H9 (cell line): ENCODE results near the gene RIT2. TPM values are rescaled to one million over a fixed set of nuclear protein-coding genes. Genes with fewer than 3 reads are reported as not detected.

Experiments
- DNase-seq: peaks from one replicate; pipeline ENCODE4 v3.0.0-alpha.2; 2017
- H2AFZ ChIP-seq: one replicate; pipeline ENCODE4 v1.6.1; 2013; ENCODE audit warnings: mild to moderate bottlenecking, low read length, control low read depth, moderate library complexity
- H2AK5ac ChIP-seq: 2 replicates; pipeline ENCODE4 v1.6.1; 2013; ENCODE audit warnings: low read length, control low read depth, mixed read lengths; ENCODE audit not compliant: insufficient read length
- H2BK120ac ChIP-seq: one replicate; pipeline ENCODE4 v1.6.1; 2013; ENCODE audit warnings: low read depth, mild to moderate bottlenecking, low read length, control low read depth, inconsistent platforms; ENCODE audit not compliant: poor library complexity, severe bottlenecking
- H2BK12ac ChIP-seq: 2 replicates; pipeline ENCODE4 v1.6.1; 2013; ENCODE audit warnings: low read length, control low read depth, mixed read lengths, low read depth; ENCODE audit not compliant: insufficient read length
- H2BK15ac ChIP-seq: 2 replicates; pipeline ENCODE4 v1.6.1; 2013; ENCODE audit warnings: low read depth, low read length, control low read depth
- H2BK20ac ChIP-seq: one replicate; pipeline ENCODE4 v1.6.1; 2013; ENCODE audit warnings: low read depth, mild to moderate bottlenecking, low read length, control low read depth, inconsistent platforms; ENCODE audit not compliant: poor library complexity, severe bottlenecking
- H2BK5ac ChIP-seq: 2 replicates; pipeline ENCODE4 v1.6.1; 2013; ENCODE audit warnings: low read length, control low read depth, mixed read lengths; ENCODE audit not compliant: insufficient read length
- H3K14ac ChIP-seq: 2 replicates; pipeline ENCODE4 v1.6.1; 2013; ENCODE audit warnings: low read length, control low read depth; ENCODE audit not compliant: insufficient read depth
- H3K18ac ChIP-seq: 2 replicates; pipeline ENCODE4 v1.6.1; 2013; ENCODE audit warnings: low read depth, mild to moderate bottlenecking, mixed read lengths, low read length, control low read depth; ENCODE audit not compliant: insufficient read length
- H3K23ac ChIP-seq: 2 replicates; pipeline ENCODE4 v1.6.1; 2013; ENCODE audit warnings: low read length, control low read depth, mixed read lengths, low read depth; ENCODE audit not compliant: insufficient read length
- H3K23me2 ChIP-seq: 2 replicates; pipeline ENCODE4 v1.6.1; 2013; ENCODE audit warnings: low read depth, mild to moderate bottlenecking, mixed read lengths, low read length, control low read depth; ENCODE audit not compliant: insufficient read length, poor library complexity, severe bottlenecking
- H3K27ac ChIP-seq: 2 replicates; pipeline ENCODE4 v1.5.1; 2013; ENCODE audit warnings: low read length, control low read depth, mixed read lengths, low read depth; ENCODE audit not compliant: insufficient read length
- H3K27me3 ChIP-seq: 2 replicates; pipeline ENCODE4 v1.6.1; 2013; ENCODE audit warnings: low read length, control low read depth, inconsistent platforms; ENCODE audit not compliant: insufficient read depth
- H3K4ac ChIP-seq: 2 replicates; pipeline ENCODE4 v1.6.1; 2013; ENCODE audit warnings: low read depth, mild to moderate bottlenecking, control low read depth, inconsistent platforms, low read length, moderate library complexity
- H3K4me1 ChIP-seq: 2 replicates; pipeline ENCODE4 v1.6.1; 2013; ENCODE audit warnings: low read length, control low read depth, inconsistent platforms; ENCODE audit not compliant: insufficient read depth
- H3K4me2 ChIP-seq: 2 replicates; pipeline ENCODE4 v1.6.1; 2013; ENCODE audit warnings: low read length, control low read depth, mixed read lengths; ENCODE audit not compliant: insufficient read length, insufficient read depth
- H3K56ac ChIP-seq: 2 replicates; pipeline ENCODE4 v1.6.1; 2013; ENCODE audit warnings: low read depth, mild to moderate bottlenecking, mixed read lengths, low read length, control low read depth; ENCODE audit not compliant: insufficient read length
- H3K79me1 ChIP-seq: 2 replicates; pipeline ENCODE4 v1.6.1; 2013; ENCODE audit warnings: low read depth, mild to moderate bottlenecking, moderate library complexity, low read length, control low read depth, inconsistent platforms; ENCODE audit not compliant: insufficient read depth, poor library complexity, severe bottlenecking
- H3K79me2 ChIP-seq: 2 replicates; pipeline ENCODE4 v1.6.1; 2013; ENCODE audit warnings: low read length, control low read depth, inconsistent platforms; ENCODE audit not compliant: insufficient read depth
- H3K9ac ChIP-seq: 2 replicates; pipeline ENCODE4 v1.6.1; 2013; ENCODE audit warnings: low read length, control low read depth, mixed read lengths; ENCODE audit not compliant: insufficient read length; ENCODE audit errors: extremely low read depth
- H3K9me3 ChIP-seq: one replicate; pipeline ENCODE4 v1.6.1; 2013; ENCODE audit warnings: low read depth, low read length, inconsistent platforms; ENCODE audit not compliant: control insufficient read depth
- H3T11ph ChIP-seq: one replicate; pipeline ENCODE4 v1.6.1; 2013; ENCODE audit warnings: mild to moderate bottlenecking, low read length, control low read depth, inconsistent platforms
- H4K20me1 ChIP-seq: one replicate; pipeline ENCODE4 v1.6.1; 2013; ENCODE audit not compliant: control insufficient read depth, insufficient read length, insufficient read depth
- H4K5ac ChIP-seq: 2 replicates; pipeline ENCODE4 v1.6.1; 2013; ENCODE audit warnings: low read depth, mild to moderate bottlenecking, mixed read lengths, low read length, control low read depth; ENCODE audit not compliant: insufficient read length
- H4K8ac ChIP-seq: replicated peaks from 2 replicates; pipeline ENCODE4 v1.6.1; 2013; ENCODE audit warnings: low read length, control low read depth, mixed read lengths, low read depth; ENCODE audit not compliant: insufficient read length
- H4K91ac ChIP-seq: 2 replicates; pipeline ENCODE4 v1.6.1; 2013; ENCODE audit warnings: low read depth, mild to moderate bottlenecking, moderate library complexity, mixed read lengths, low read length, control low read depth; ENCODE audit not compliant: insufficient read length
- H3K27ac Mint-ChIP-seq, 3 experiments: 2 replicates in 2 of 3; 3 replicates in 1 of 3; pipeline ENCODE4 v1.8.0; 2020 to 2021; ENCODE audit warnings: mixed read lengths in 3 of 3, mild to moderate bottlenecking in 1 of 3, moderate library complexity in 1 of 3
- H3K27me3 Mint-ChIP-seq: 2 replicates; pipeline ENCODE4 v1.8.0; 2021; ENCODE audit warnings: low read depth, mild to moderate bottlenecking, moderate library complexity, mixed read lengths
- H3K36me3 Mint-ChIP-seq, 3 experiments: 2 replicates in 2 of 3; 3 replicates in 1 of 3; pipeline ENCODE4 v1.8.0; 2020 to 2021; ENCODE audit warnings: low read depth in 3 of 3, mixed read lengths in 3 of 3; ENCODE audit not compliant: insufficient read depth in 1 of 3
- H3K4me1 Mint-ChIP-seq, 2 experiments: 2 replicates each; pipeline ENCODE4 v1.8.0; 2020; ENCODE audit warnings: mixed read lengths in 2 of 2
- H3K4me3 Mint-ChIP-seq, 2 experiments: 2 replicates in 1 of 2; 3 replicates in 1 of 2; pipeline ENCODE4 v1.8.0; 2020 to 2021; ENCODE audit warnings: mild to moderate bottlenecking in 2 of 2, mixed read lengths in 2 of 2, moderate library complexity in 1 of 2
- H3K9me3 Mint-ChIP-seq, 2 experiments: 2 replicates in 1 of 2; 3 replicates in 1 of 2; pipeline ENCODE4 v1.8.0; 2020; ENCODE audit warnings: mild to moderate bottlenecking in 2 of 2, mixed read lengths in 2 of 2, moderate library complexity in 1 of 2
- CTCF ChIP-seq: fragments of 200-600 bp; sonication (generic); conservative IDR thresholded peaks from 3 replicates; pipeline ENCODE4 v1.8.0; 2021; ENCODE audit warnings: antibody characterized with exemption, mild to moderate bottlenecking
- WGBS: extraction: QIAGEN DNeasy Blood & Tissue Kit; methylation state at CpG from one replicate; pipeline ENCODE4 v1.1.7; 2013; ENCODE audit warnings: missing lambda C conversion rate, low lambda C conversion rate, mixed read lengths; ENCODE audit not compliant: insufficient read length; ENCODE audit errors: extremely low coverage; 5-methylcytosine and 5-hydroxymethylcytosine counted together
- total RNA-seq: library from RNA; stranded (reverse); gene quantifications from 2 replicates; pipeline ENCODE4 v1.2.1, GENCODE V29; 2021

The RIT2 gene
- total RNA-seq, 1 experiment from 2014 or later = 1.2 TPM

GRCh38 chr18:42730272-42730671 lies 385.2 kb downstream of the RIT2 start:
- H3K9me3 ChIP-seq = no peaks in the 10 kb centered on the region
- no peak overlapping the region for H3K18ac ChIP-seq
- H3K27me3 ChIP-seq = no peaks in the 10 kb centered on the region
- H2AK5ac ChIP-seq = peak overlapping the region; percentile 83
- H3K4ac ChIP-seq = no peak overlapping the region
- H3K36me3 Mint-ChIP-seq = peaks cover 8 to 16% (median 9%) of the 10 kb centered on the region in 3 experiments
- no peak overlapping the region for H2BK20ac ChIP-seq
- WGBS = no CpG with 5 or more reads among the region's 1 CpG
- no peak overlapping the region for H4K8ac ChIP-seq
- no peak for DNase-seq
- H3T11ph ChIP-seq = no peak overlapping the region
- H2BK5ac ChIP-seq = no peak overlapping the region
- no peak overlapping the region for H3K4me2 ChIP-seq
- H3K79me1 ChIP-seq = no peaks in the 10 kb centered on the region
- peaks cover 9 to 10% of the 10 kb centered on the region in 2 experiments for H3K9me3 Mint-ChIP-seq
- no peaks in the 10 kb centered on the region for H3K4me1 ChIP-seq
- H3K27ac ChIP-seq = no peak overlapping the region
- H3K14ac ChIP-seq = no peak overlapping the region
- H4K5ac ChIP-seq = no peak overlapping the region
- H2BK12ac ChIP-seq = peak overlapping the region; percentile 96
- no peaks in the 10 kb centered on the region for H3K27me3 Mint-ChIP-seq
- H3K4me3 Mint-ChIP-seq = no peak overlapping the region
- no peak overlapping the region for H3K23ac ChIP-seq
- no peaks in the 10 kb centered on the region for H3K23me2 ChIP-seq
- no peak overlapping the region for H2BK120ac ChIP-seq
- H3K56ac ChIP-seq = no peak overlapping the region
- no peak overlapping the region for H2AFZ ChIP-seq
- H3K4me1 Mint-ChIP-seq = peaks cover 5 to 10% of the 10 kb centered on the region in 2 experiments
- H4K91ac ChIP-seq = no peak overlapping the region
- 0 out of 7 replicates have a peak overlapping the region, but pooled peaks of 1 of the 3 experiments have one; percentile 18 for H3K27ac Mint-ChIP-seq
- H3K79me2 ChIP-seq = no peaks in the 10 kb centered on the region
- H3K9ac ChIP-seq = no peak overlapping the region
- no peak overlapping the region for H2BK15ac ChIP-seq
- no peaks in the 10 kb centered on the region for H4K20me1 ChIP-seq
- TF ChIP-seq CTCF = peak; percentile 66
